ENCODE data around the gene CTDSP2.
A peak's percentile ranks its signal among the peaks of the same experiment; 100 is the strongest.

Gene CTDSP2

GRCh38 chr12:57845478-57846284 lies 848 bp downstream of the CTDSP2 start:
- DNase-seq (ENCODE audit: low read depth): peak; percentile 50
- H3K4me3 ChIP-seq (ENCODE audit: low read length): peak overlapping the region; percentile 91
- TF ChIP-seq CTCF (IDR thresholded peaks at IDR 0.05; ENCODE audit: insufficient read depth, low read depth, low read length, missing control alignments): no peak

GRCh38 chr12:57844709-57845477 lies 1.6 kb downstream of the CTDSP2 start:
- DNase-seq (ENCODE audit: low read depth): peak; percentile 39
- TF ChIP-seq CTCF (IDR thresholded peaks at IDR 0.05; ENCODE audit: insufficient read depth, low read depth, low read length, missing control alignments): no peak
- peak overlapping the region; percentile 91 for H3K4me3 ChIP-seq (ENCODE audit: low read length)

- no peak for DNase-seq (ENCODE audit: low read depth)
- H3K4me3 ChIP-seq (ENCODE audit: low read length): no peak overlapping the region
- no peak for TF ChIP-seq CTCF (IDR thresholded peaks at IDR 0.05; ENCODE audit: insufficient read depth, low read depth, low read length, missing control alignments)
Measured at GRCh38 chr12:57842342-57843294, 3.9 kb downstream of the CTDSP2 start.

- DNase-seq (ENCODE audit: low read depth): no peak
- no peak overlapping the region for H3K4me3 ChIP-seq (ENCODE audit: low read length)
- no peak for TF ChIP-seq CTCF (IDR thresholded peaks at IDR 0.05; ENCODE audit: insufficient read depth, low read depth, low read length, missing control alignments)
Measured at GRCh38 chr12:57841445-57841844, 5.1 kb downstream of the CTDSP2 start.

DNA sequence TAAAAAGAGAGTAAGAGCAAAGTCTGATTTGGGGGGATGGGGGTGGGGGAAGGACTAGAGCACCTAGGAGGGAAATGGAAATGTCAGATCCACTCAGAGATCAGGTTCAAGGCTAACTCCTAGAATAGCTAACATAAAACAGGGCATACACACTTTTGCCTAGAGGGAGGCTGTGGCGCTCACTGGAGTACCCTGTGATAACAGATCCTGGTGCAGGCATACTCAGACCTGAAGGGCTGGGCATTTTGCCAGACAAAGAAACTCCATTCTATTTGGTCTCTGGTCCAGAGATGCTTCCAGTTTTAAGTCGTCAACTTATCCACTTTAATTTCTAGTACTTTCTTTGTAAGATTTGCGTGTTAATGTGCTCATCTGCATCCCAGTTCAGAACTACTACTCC lies 5.8 kb downstream of the CTDSP2 start:
- DNase-seq (ENCODE audit: low read depth): peak; percentile 44

More for the DNA sequence above, 5.8 kb downstream of the CTDSP2 start:
- no peak overlapping the region for H3K4me3 ChIP-seq (ENCODE audit: low read length)
- TF ChIP-seq CTCF (IDR thresholded peaks at IDR 0.05; ENCODE audit: insufficient read depth, low read depth, low read length, missing control alignments): no peak
